SU-DHL-6 (cell line): ENCODE measurements around the gene POU4F3.

ENCODE experiments used
- EZH2phosphoT487 ChIP-seq: fragments of 200-600 bp; sonication (generic), shearing (Covaris generic); conservative IDR thresholded peaks from 2 replicates; pipeline ENCODE4 v1.6.1; 2018; ENCODE audit warnings: mild to moderate bottlenecking, antibody characterized with exemption, low read length, moderate library complexity, mixed read lengths
- TF ChIP-seq, protein P1 (sequence below): fragments of 200-600 bp; sonication (generic); IDR thresholded peaks from one replicate; pipeline ENCODE4 v1.5.1; 2017; ENCODE audit warnings: antibody characterized with exemption, mild to moderate bottlenecking, low read length, moderate library complexity; ENCODE audit not compliant: insufficient read depth, poor library complexity, severe bottlenecking

DNA sequence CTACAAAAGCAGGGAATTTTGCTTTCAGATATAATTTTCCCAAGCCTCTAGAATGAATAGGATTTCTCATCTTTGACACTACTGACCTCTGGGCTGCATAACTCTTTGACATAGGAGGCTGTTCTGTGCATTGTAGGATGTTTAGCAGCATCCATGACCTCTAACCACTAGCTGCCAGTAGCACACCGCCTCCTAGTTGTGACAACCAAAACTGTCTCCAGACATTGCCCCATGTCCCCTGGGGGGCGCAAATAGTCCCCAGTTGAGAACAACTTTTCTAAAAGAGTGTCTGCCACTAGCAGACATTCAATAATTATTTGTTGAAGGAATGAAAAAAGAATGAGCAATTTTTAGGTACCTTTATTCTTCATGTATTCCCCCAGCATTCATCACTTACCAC, 51.8 kb downstream of the POU4F3 start:
- TF ChIP-seq, protein P1, sequence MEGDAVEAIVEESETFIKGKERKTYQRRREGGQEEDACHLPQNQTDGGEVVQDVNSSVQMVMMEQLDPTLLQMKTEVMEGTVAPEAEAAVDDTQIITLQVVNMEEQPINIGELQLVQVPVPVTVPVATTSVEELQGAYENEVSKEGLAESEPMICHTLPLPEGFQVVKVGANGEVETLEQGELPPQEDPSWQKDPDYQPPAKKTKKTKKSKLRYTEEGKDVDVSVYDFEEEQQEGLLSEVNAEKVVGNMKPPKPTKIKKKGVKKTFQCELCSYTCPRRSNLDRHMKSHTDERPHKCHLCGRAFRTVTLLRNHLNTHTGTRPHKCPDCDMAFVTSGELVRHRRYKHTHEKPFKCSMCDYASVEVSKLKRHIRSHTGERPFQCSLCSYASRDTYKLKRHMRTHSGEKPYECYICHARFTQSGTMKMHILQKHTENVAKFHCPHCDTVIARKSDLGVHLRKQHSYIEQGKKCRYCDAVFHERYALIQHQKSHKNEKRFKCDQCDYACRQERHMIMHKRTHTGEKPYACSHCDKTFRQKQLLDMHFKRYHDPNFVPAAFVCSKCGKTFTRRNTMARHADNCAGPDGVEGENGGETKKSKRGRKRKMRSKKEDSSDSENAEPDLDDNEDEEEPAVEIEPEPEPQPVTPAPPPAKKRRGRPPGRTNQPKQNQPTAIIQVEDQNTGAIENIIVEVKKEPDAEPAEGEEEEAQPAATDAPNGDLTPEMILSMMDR = peak; percentile 57
- no peak for TF ChIP-seq EZH2phosphoT487
